MCF 10A (cell line): Measurements from ENCODE around the gene PMEPA1. TPM values are rescaled to one million over a fixed set of nuclear protein-coding genes. Genes with fewer than 3 reads are reported as not detected.

Experiments used
- BruUV-seq: library from RNA; stranded (reverse); fragments of 400-500 nt; replicated peaks from 2 replicates; lab custom pipeline; 2021; lab: Mats Ljungman, UMichigan
- CTCF ChIA-PET: fragments of 300-600 bp; sonication (Branson Sonifier 250); formaldehyde crosslinking; extraction: SDS; loops from one replicate; lab custom pipeline; 2021; ENCODE audit warnings: antibody characterized with exemption, inconsistent platforms; lab: Yijun Ruan, JAX
- POLR2A ChIA-PET: fragments of 300-600, 350-650 bp; sonication (Branson Sonifier 250); formaldehyde crosslinking; extraction: SDS; loops from one replicate; lab custom pipeline; 2020; ENCODE audit warnings: antibody characterized with exemption, inconsistent platforms; lab: Yijun Ruan, JAX
- DNase-seq: peaks from one replicate; pipeline ENCODE4 v3.0.0-alpha.2; 2018; ENCODE audit not compliant: unreplicated experiment
- H3K27ac Mint-ChIP-seq: one replicate; pipeline ENCODE4 v1.8.0; 2022; ENCODE audit warnings: mild to moderate bottlenecking, low read depth, mixed read lengths; ENCODE audit not compliant: unreplicated experiment
- H3K27me3 Mint-ChIP-seq: one replicate; pipeline ENCODE4 v1.8.0; 2022; ENCODE audit warnings: mixed read lengths; ENCODE audit not compliant: insufficient read depth, unreplicated experiment
- H3K36me3 Mint-ChIP-seq: one replicate; pipeline ENCODE4 v1.8.0; 2022; ENCODE audit warnings: mild to moderate bottlenecking, moderate library complexity, mixed read lengths; ENCODE audit not compliant: insufficient read depth, unreplicated experiment
- H3K4me1 Mint-ChIP-seq: one replicate; pipeline ENCODE4 v1.8.0; 2022; ENCODE audit warnings: mixed read lengths; ENCODE audit not compliant: insufficient read depth, unreplicated experiment
- H3K4me3 Mint-ChIP-seq: one replicate; pipeline ENCODE4 v1.8.0; 2022; ENCODE audit warnings: mild to moderate bottlenecking, moderate library complexity, mixed read lengths; ENCODE audit not compliant: unreplicated experiment
- H3K9me3 Mint-ChIP-seq: one replicate; pipeline ENCODE4 v1.8.0; 2022; ENCODE audit warnings: mixed read lengths; ENCODE audit not compliant: unreplicated experiment
- intact Hi-C: fragments of 100-400 bp; cut with micrococcal nuclease; formaldehyde crosslinking; loops from 2 replicates; pipeline ENCODE4 v1.14.1; 2022
- total RNA-seq: library from RNA; stranded (reverse); gene quantifications from 2 replicates; pipeline ENCODE4 v1.2.3, GENCODE V29; 2022
- TF ChIP-seq, protein P1 (sequence below): fragments of 200-600 bp; IDR thresholded peaks from one replicate; pipeline ENCODE4 v1.8.0; 2022; ENCODE audit warnings: antibody characterized with exemption, mild to moderate bottlenecking; ENCODE audit not compliant: unreplicated experiment

PMEPA1 gene
- total RNA-seq, 1 experiment from 2014 or later, result 68.5 TPM

GRCh38 chr20:57625978-57626377 lies 83.8 kb downstream of the PMEPA1 start:
- intact Hi-C loops, result no loop called here
- CTCF ChIA-PET, result interaction anchor here (0.7 to 1.1 kb wide), 2 partner anchors 461 to 589 kb away, joined by 4 read pairs; no protein-coding TSS in a partner anchor
- Mint-ChIP-seq H3K36me3 (no peaks in the 10 kb centered on the region), H3K4me1 (peaks cover 6% of the 10 kb centered on the region), H3K27ac (no peak overlapping the region), H3K27me3 (peaks cover 13% of the 10 kb centered on the region), H3K4me3 (no peak overlapping the region), H3K9me3 (peaks cover 9% of the 10 kb centered on the region)
- POLR2A ChIA-PET, result no interaction called here
- no peak for DNase-seq
- TF ChIP-seq, protein P1, sequence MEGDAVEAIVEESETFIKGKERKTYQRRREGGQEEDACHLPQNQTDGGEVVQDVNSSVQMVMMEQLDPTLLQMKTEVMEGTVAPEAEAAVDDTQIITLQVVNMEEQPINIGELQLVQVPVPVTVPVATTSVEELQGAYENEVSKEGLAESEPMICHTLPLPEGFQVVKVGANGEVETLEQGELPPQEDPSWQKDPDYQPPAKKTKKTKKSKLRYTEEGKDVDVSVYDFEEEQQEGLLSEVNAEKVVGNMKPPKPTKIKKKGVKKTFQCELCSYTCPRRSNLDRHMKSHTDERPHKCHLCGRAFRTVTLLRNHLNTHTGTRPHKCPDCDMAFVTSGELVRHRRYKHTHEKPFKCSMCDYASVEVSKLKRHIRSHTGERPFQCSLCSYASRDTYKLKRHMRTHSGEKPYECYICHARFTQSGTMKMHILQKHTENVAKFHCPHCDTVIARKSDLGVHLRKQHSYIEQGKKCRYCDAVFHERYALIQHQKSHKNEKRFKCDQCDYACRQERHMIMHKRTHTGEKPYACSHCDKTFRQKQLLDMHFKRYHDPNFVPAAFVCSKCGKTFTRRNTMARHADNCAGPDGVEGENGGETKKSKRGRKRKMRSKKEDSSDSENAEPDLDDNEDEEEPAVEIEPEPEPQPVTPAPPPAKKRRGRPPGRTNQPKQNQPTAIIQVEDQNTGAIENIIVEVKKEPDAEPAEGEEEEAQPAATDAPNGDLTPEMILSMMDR, result no peak
- BruUV-seq, result no TSS peak

DNA sequence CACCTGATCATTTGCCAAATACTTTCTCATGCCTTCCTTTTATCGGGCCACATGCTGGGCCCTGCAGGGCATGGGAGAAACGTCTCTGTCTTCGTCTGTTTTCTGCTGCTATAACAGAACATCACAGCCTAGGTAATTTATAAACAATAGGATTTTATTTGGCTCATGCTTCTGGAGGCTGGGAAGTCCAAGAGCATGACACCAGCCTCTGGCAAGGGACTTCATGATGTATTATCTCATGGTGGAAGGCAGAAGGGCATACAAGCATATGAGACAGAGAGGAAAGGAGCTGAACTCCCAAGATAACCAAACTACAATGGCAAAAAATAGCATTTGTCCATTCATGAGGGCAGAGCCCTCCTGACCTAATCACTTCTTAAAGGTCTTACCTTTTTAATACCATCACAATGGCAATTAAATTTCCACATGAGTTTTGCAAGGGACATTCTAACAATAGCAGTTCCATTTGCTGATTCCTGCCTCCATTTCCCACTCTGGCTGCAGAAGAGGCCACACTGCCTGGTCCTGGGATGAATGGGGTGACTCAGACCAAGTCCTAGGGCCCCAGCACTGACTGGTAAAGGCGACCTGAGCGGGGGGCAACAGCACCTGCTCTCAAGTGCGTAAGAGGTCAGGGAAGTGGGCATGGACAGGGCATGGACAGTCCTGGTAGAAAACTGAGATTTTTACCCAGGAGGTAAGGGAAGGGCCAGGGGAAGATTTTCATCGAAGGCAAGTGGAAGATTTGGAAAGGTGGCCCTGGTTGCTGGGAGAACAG lies 84.4 kb downstream of the PMEPA1 start:
- CTCF ChIA-PET, result interaction anchor here (5.9 kb wide), 1 partner anchor 583 kb away, joined by 83 read pairs; no protein-coding TSS in a partner anchor
- Mint-ChIP-seq H3K9me3 (peaks cover 9% of the 10 kb centered on the region), H3K4me1 (peaks cover 6% of the 10 kb centered on the region), H3K4me3 (no peak overlapping the region), H3K27ac (no peak overlapping the region), H3K36me3 (no peaks in the 10 kb centered on the region), H3K27me3 (peaks cover 7% of the 10 kb centered on the region)
- POLR2A ChIA-PET, result no interaction called here
- no TSS peak for BruUV-seq
- TF ChIP-seq, protein P1, result no peak
- DNase-seq, result no peak
- intact Hi-C loops, result no loop called here

GRCh38 chr20:57624124-57624523 lies 85.7 kb downstream of the PMEPA1 start:
- peaks cover 9% of the 10 kb centered on the region for H3K9me3 Mint-ChIP-seq
- no TSS peak for BruUV-seq
- intact Hi-C loops, result no loop called here
- H3K27ac Mint-ChIP-seq, result no peak overlapping the region
- no peak overlapping the region for H3K4me3 Mint-ChIP-seq
- TF ChIP-seq, protein P1, result no peak
- DNase-seq, result no peak
- POLR2A ChIA-PET, result no interaction called here
- H3K4me1 Mint-ChIP-seq, result peaks cover 6% of the 10 kb centered on the region
- H3K36me3 Mint-ChIP-seq, result no peaks in the 10 kb centered on the region
- no peaks in the 10 kb centered on the region for H3K27me3 Mint-ChIP-seq
- CTCF ChIA-PET, result interaction anchor here (0.6 to 5.9 kb wide), 11 partner anchors 14 to 1128 kb away, joined by 3 to 83 read pairs (median 12); no protein-coding TSS in a partner anchor

GRCh38 chr20:57622579-57623381 lies 87.0 kb downstream of the PMEPA1 start:
- Mint-ChIP-seq H3K4me1 (peaks cover 6% of the 10 kb centered on the region), H3K36me3 (no peaks in the 10 kb centered on the region), H3K27me3 (no peaks in the 10 kb centered on the region), H3K27ac (no peak overlapping the region), H3K9me3 (peaks cover 9% of the 10 kb centered on the region), H3K4me3 (no peak overlapping the region)
- POLR2A ChIA-PET, result interaction anchor here (0.6 kb wide), 1 partner anchor 94 kb away, joined by 3 read pairs; no protein-coding TSS in a partner anchor
- BruUV-seq, result no TSS peak
- CTCF ChIA-PET, result interaction anchor here (0.5 to 5.9 kb wide), 57 partner anchors 9 to 1833 kb away, joined by 3 to 83 read pairs (median 4); no protein-coding TSS in a partner anchor
- peak; percentile 75 for DNase-seq
- TF ChIP-seq, protein P1, result peak; percentile 84
- intact Hi-C loops, result loop anchor here (1.0 to 2.0 kb wide), 4 partner anchors 87 to 587 kb away; no protein-coding TSS in a partner anchor
